Endothelial cell of umbilical vein (primary cell): Measurements from ENCODE around the gene TERC. TPM values are rescaled to one million over a fixed set of nuclear protein-coding genes. Genes with fewer than 3 reads are reported as not detected.

Experiments
- BruUV-seq: library from RNA; stranded (reverse); fragments of 400-500 nt; replicated peaks from 2 replicates; lab custom pipeline; 2021; lab: Mats Ljungman, UMichigan
- CTCF ChIA-PET: fragments of 300-600, 350-600 bp; sonication (Branson Sonifier 250); formaldehyde crosslinking; loops from one replicate; lab custom pipeline; 2021; ENCODE audit warnings: antibody characterized with exemption, inconsistent platforms; lab: Charles Lee
- POLR2A ChIA-PET: fragments of 300-600, 350-600 bp; sonication (Branson Sonifier 250); formaldehyde crosslinking; loops from one replicate; lab custom pipeline; 2021; ENCODE audit warnings: antibody characterized with exemption, inconsistent platforms; lab: Charles Lee
- DNase-seq: peaks from one replicate; pipeline ENCODE4 v3.0.0-alpha.2; 2011; ENCODE audit warnings: low read depth, low spot score
- FAIRE-seq: peaks from 2 replicates; lab custom pipeline; 2011; peaks lifted over from hg19 to GRCh38; lab: Jason Lieb, UNC
- H2AFZ ChIP-seq: 2 replicates; pipeline ENCODE4 v1.6.0; 2012; ENCODE audit warnings: low read depth, low read length, control low read depth, inconsistent platforms
- H3K27ac ChIP-seq: 2 replicates; pipeline ENCODE4 v1.5.1; 2011; ENCODE audit warnings: low read depth, mild to moderate bottlenecking, control low read depth, low read length, moderate library complexity; ENCODE audit not compliant: insufficient read depth
- H3K27me3 ChIP-seq, 2 experiments: 2 replicates each; pipeline versions ENCODE4 v1.6.0 to v1.6.1; 2011; ENCODE audit warnings: low read length in 2 of 2, mixed read lengths in 1 of 2; ENCODE audit not compliant: control insufficient read depth in 2 of 2, insufficient read depth in 2 of 2
- H3K36me3 ChIP-seq, 2 experiments: 2 replicates in 1 of 2; 3 replicates in 1 of 2; pipeline ENCODE4 v1.5.1; 2011; ENCODE audit warnings: low read length in 2 of 2, mild to moderate bottlenecking in 1 of 2, moderate library complexity in 1 of 2; ENCODE audit not compliant: control insufficient read depth in 2 of 2, insufficient read depth in 2 of 2; ENCODE audit errors: extremely low read depth in 1 of 2
- H3K4me1 ChIP-seq: 3 replicates; pipeline ENCODE4 v1.5.1; 2011; ENCODE audit warnings: mild to moderate bottlenecking, low read length; ENCODE audit not compliant: control insufficient read depth, insufficient read depth; ENCODE audit errors: extremely low read depth
- H3K4me2 ChIP-seq: 2 replicates; pipeline ENCODE4 v1.6.1; 2011; ENCODE audit warnings: low read length, control low read depth, mixed read lengths; ENCODE audit not compliant: insufficient read depth
- H3K4me3 ChIP-seq, 3 experiments: fragments of 200-600 bp in 1 of 3; sonication (generic), shearing (Covaris generic) in 1 of 3; replicated peaks in 1 of 3; 2 replicates each; pipeline ENCODE4 v1.5.1; 2011 to 2016; ENCODE audit warnings: control low read depth in 3 of 3, low read length in 3 of 3, mild to moderate bottlenecking in 2 of 3, inconsistent platforms in 1 of 3, low read depth in 1 of 3, moderate library complexity in 1 of 3; ENCODE audit not compliant: insufficient read depth in 1 of 3
- H3K79me2 ChIP-seq: 2 replicates; pipeline ENCODE4 v1.6.0; 2012; ENCODE audit warnings: low read length, inconsistent platforms; ENCODE audit not compliant: control insufficient read depth, insufficient read depth
- H3K9ac ChIP-seq: replicated peaks from 2 replicates; pipeline ENCODE3; 2011; ENCODE audit warnings: low read length, control low read depth; ENCODE audit not compliant: insufficient read depth; ENCODE audit errors: extremely low read depth
- H3K9me1 ChIP-seq: replicated peaks from 3 replicates; pipeline ENCODE4 v1.6.0; 2011; ENCODE audit warnings: mild to moderate bottlenecking, low read length; ENCODE audit not compliant: control insufficient read depth, insufficient read depth; ENCODE audit errors: extremely low read depth
- H3K9me3 ChIP-seq: replicated peaks from 2 replicates; pipeline ENCODE4 v1.5.1; 2012; ENCODE audit warnings: low read length, inconsistent platforms; ENCODE audit not compliant: control insufficient read depth, insufficient read depth
- H4K20me1 ChIP-seq: replicated peaks from 2 replicates; pipeline ENCODE3; 2011; ENCODE audit warnings: mild to moderate bottlenecking, low read length; ENCODE audit not compliant: control insufficient read depth, insufficient read depth; ENCODE audit errors: extremely low read depth
- CTCF ChIP-seq, 2 donors: IDR thresholded peaks; 1 replicate in 1 of 2; 2 replicates in 1 of 2; pipeline ENCODE4 v1.5.1; 2011; ENCODE audit warnings: low read length in 2 of 2, mild to moderate bottlenecking in 2 of 2, moderate library complexity in 2 of 2, control low read depth in 1 of 2, inconsistent platforms in 1 of 2, low read depth in 1 of 2; ENCODE audit not compliant: insufficient read depth in 1 of 2; ENCODE audit errors: extremely low read depth in 1 of 2
- EZH2 ChIP-seq: IDR thresholded peaks from 2 replicates; pipeline ENCODE4 v1.6.1; 2012; ENCODE audit warnings: borderline replicate concordance, low read depth, mild to moderate bottlenecking, moderate library complexity, low read length, inconsistent platforms; ENCODE audit not compliant: severe bottlenecking
- FOS ChIP-seq: IDR thresholded peaks from 2 replicates; pipeline ENCODE4 v1.6.1; 2011; ENCODE audit warnings: mild to moderate bottlenecking, low read length, moderate library complexity, borderline replicate concordance; ENCODE audit not compliant: insufficient read depth
- GATA2 ChIP-seq: IDR thresholded peaks from 2 replicates; pipeline ENCODE4 v1.7.0; 2011; ENCODE audit warnings: low read depth, mild to moderate bottlenecking, moderate library complexity, mixed read lengths, low read length; ENCODE audit not compliant: insufficient read length, insufficient read depth
- JUN ChIP-seq: IDR thresholded peaks from 2 replicates; pipeline ENCODE4 v1.6.1; 2011; ENCODE audit warnings: borderline replicate concordance, low read depth; ENCODE audit not compliant: insufficient read length, insufficient read depth
- MYC ChIP-seq: IDR thresholded peaks from one replicate; pipeline ENCODE4 v1.6.1; 2011; ENCODE audit warnings: mild to moderate bottlenecking, low read depth, low read length
- POLR2A ChIP-seq: IDR thresholded peaks from 2 replicates; pipeline ENCODE4 v1.6.1; 2012; ENCODE audit warnings: low read depth, mild to moderate bottlenecking, control low read depth, low read length
- POLR2AphosphoS5 ChIP-seq: IDR thresholded peaks from 2 replicates; pipeline ENCODE4 v1.6.1; 2012; ENCODE audit warnings: low read depth, mild to moderate bottlenecking, control low read depth, low read length, moderate library complexity; ENCODE audit not compliant: insufficient read depth
- dilution Hi-C: fragments of 300-500 bp; cut with MboI; formaldehyde crosslinking; loops from one replicate; pipeline ENCODE4 v1.15.0; 2019; ENCODE audit warnings: low sequenced_read_pairs; ENCODE audit not compliant: extremely low pct_ligation_motif_present
- intact Hi-C: fragments of 100-400 bp; cut with micrococcal nuclease; formaldehyde crosslinking; loops from one replicate; pipeline ENCODE4 v1.10.0; 2022
- polyA plus RNA-seq, 4 experiments: library from polyadenylated mRNA; depleted of rRNA in 3 of 4; stranded (reverse) in 3 of 4; unstranded in 1 of 4; fragments of >200 nt; gene quantifications; 2 replicates each; pipeline versions ENCODE4 v1.2.1 to v1.2.3, GENCODE V29; 2011 to 2012; ENCODE audit warnings: missing spikeins in 1 of 4
- total RNA-seq: library from RNA; stranded (reverse); gene quantifications from 2 replicates; pipeline ENCODE4 v1.2.3, GENCODE V29; 2021
- TF ChIP-seq, protein P1 (sequence below): IDR thresholded peaks from 2 replicates; pipeline ENCODE4 v1.6.1; 2011; ENCODE audit not compliant: insufficient read depth, insufficient read length

TERC gene
- total and polyA plus RNA-seq, 2 donors (not counting 3 experiments of a cell fraction or from before 2014, with no cell fraction given) = 2.6 to 6.1 TPM

DNA sequence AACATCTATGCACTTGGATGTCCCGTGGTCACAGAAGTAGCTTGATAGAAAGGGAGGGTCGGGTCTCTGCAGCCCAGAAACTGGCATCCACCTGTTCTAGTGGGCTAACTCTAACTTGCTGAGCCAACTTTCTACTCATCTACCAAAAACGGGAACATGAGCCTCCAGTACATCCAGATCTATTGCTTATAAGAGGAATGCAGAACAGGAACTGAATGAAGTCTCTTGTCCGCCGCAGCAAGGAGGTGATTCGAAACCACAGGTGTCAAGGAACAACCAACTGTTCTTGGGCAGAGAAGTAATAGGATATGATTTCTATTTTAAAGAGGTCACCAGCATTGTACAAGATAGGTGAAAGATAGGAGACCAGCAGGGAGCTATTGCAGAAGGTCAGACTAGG is 17.9 kb downstream of the TERC start:
- BruUV-seq = no TSS peak
- no peak for TF ChIP-seq FOS
- TF ChIP-seq EZH2 = no peak
- TF ChIP-seq, protein P1, sequence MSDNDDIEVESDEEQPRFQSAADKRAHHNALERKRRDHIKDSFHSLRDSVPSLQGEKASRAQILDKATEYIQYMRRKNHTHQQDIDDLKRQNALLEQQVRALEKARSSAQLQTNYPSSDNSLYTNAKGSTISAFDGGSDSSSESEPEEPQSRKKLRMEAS = no peak
- no peak for TF ChIP-seq POLR2A
- TF ChIP-seq POLR2AphosphoS5 = no peak
- no peak for TF ChIP-seq JUN
- TF ChIP-seq CTCF (IDR thresholded peaks at IDR 0.05; ENCODE audit: extremely low read depth in 1 of 2, insufficient read depth in 1 of 2, low read depth in 1 of 2, low read length in 2 of 2) = no peak
- no peak for TF ChIP-seq GATA2
- TF ChIP-seq MYC = no peak
- no peak for FAIRE-seq

More for the DNA sequence above, 17.9 kb downstream of the TERC start:
- DNase-seq = no peak
- Histone ChIP-seq H3K27ac (no peak overlapping the region), H4K20me1 (no peaks in the 10 kb centered on the region), H3K9me3 (no peaks in the 10 kb centered on the region), H3K36me3 (no peaks in the 10 kb centered on the region), H3K4me3 (no peak overlapping the region), H3K9me1 (no peaks in the 10 kb centered on the region), H3K9ac (no peak overlapping the region), H3K4me2 (no peak overlapping the region), H2AFZ (no peak overlapping the region), H3K4me1 (no peaks in the 10 kb centered on the region), H3K79me2 (no peaks in the 10 kb centered on the region), H3K27me3 (peaks cover 3 to 16% of the 10 kb centered on the region in 2 experiments)
- CTCF ChIA-PET = interaction anchor here (1.2 to 6.9 kb wide), 3 partner anchors 77 to 1535 kb away, joined by 4 to 97 read pairs (median 26); no protein-coding TSS in a partner anchor
- POLR2A ChIA-PET = no interaction called here
- dilution Hi-C loops = no loop called here
- intact Hi-C loops = no loop called here
